Left renal cortex interstitium (tissue), 4 donors: ENCODE results near the gene SYT7. TPM values are rescaled to one million over a fixed set of nuclear protein-coding genes. Genes with fewer than 3 reads are reported as not detected.

Source experiments
- DNase-seq, 4 donors: peaks; one replicate each; pipeline ENCODE4 v3.0.0-alpha.2; 2013; ENCODE audit warnings: low read depth in 4 of 4, low spot score in 2 of 4, missing footprints in 1 of 4
- polyA plus RNA-seq, 4 donors: library from polyadenylated mRNA; unstranded; fragments of 120-200 nt; gene quantifications; one replicate each; pipeline ENCODE4 v1.2.1, GENCODE V29; 2013; ENCODE audit not compliant: insufficient read length in 4 of 4

Gene SYT7
- polyA plus RNA-seq, 4 donors, result 4.9 to 7.1 (median 6.0) TPM

DNA sequence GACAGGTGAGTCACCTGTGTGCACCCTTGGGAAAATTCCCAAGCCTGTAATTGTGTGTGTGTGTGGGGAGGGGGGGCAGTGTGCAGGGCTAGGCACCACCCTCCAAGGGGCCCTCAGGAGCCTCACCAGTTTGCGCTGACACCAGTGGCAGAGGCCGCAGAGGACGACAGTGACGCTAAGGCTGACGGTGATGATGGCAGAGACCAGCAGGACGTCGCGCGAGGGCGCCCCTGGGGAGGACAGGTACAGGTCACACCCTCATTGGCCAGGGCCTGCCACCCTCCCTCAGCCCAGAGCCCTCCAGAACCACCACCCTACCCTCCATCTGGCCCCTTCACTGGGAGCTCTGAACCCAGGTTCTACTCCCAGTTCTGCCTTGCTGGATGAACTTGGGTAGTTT, 24.9 kb downstream of the SYT7 start:
- no peak for DNase-seq

DNA sequence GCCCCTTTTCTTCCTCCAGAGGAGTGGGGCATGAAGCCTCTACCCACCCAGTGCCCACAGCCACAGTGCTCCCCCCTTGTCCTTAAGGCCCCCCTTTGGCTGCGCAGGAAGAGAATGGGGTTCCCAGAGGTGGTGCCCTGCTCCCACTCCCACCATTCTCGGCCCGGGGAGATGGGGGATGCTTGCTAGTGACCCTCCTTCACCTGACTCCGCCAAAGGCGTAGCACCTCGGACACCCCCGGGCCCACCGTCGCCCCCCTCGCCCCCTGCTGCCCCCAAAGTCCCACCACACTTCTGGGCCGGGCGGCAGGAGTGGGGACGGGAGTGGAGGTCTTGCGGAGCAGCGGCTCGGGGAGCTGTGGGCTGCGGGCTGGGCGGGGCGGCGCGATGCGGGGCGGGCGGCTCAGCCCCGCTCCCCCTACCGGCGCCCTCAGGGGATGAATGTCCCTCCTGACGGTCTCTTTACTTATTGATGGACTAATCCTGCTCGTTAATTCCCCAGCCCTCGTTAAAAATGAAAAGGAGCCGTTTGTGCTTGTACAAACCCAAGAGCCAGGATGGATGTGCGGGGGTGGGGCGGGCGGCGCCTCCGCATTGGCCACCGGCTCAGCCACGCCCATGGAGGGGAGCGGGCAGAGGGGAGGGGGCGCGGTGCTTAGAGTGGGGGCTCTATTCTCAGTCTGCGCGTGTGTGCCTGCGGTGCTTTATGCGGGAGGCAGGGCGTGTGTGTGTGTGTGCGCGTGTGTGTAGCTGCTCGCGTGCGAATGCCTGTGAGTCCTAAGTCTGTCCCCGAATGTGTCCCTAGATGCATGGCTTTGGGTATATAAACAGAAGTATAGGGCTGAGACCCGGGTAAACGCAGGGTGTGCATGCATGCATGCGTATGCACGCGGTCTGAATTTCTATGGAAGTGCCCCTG, 25.6 kb downstream of the SYT7 start:
- no peak for DNase-seq

DNA sequence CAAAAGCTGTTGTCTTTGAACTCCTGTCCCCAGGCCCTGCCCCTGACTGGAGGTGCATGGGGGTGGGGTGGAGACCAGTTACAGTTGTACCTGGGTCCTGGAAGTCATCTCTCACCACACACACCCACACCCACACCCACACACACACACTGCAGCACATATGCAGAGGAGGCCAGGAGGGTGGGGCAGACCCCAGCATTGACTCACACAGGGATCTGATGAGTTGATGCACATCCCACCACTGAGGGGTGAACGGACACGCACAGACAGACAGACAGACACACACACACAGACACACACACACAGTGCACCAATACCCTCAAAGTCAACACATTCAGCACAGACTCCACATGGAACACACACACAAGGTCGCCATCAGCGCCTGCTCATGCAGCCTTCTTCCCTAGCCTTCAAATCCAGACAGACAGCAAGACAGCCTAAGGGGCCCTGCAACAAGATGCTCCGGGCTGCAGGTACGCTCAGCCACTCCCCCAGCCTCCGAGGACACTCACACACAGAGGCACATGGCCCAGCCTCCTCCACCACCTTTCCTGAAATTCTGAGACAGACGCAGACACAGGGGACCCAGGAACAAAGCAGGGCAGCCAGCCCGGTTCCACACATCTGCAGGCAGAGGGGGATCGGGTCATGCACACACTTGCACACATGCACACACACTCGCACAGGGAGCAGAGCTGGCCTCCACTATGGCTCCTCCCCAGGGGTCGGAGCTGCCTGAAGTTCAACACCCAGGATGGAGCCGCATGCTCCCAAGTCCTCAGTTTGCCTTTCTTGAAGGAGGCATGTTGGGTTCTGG, 26.5 kb downstream of the SYT7 start:
- DNase-seq, result no peak

DNA sequence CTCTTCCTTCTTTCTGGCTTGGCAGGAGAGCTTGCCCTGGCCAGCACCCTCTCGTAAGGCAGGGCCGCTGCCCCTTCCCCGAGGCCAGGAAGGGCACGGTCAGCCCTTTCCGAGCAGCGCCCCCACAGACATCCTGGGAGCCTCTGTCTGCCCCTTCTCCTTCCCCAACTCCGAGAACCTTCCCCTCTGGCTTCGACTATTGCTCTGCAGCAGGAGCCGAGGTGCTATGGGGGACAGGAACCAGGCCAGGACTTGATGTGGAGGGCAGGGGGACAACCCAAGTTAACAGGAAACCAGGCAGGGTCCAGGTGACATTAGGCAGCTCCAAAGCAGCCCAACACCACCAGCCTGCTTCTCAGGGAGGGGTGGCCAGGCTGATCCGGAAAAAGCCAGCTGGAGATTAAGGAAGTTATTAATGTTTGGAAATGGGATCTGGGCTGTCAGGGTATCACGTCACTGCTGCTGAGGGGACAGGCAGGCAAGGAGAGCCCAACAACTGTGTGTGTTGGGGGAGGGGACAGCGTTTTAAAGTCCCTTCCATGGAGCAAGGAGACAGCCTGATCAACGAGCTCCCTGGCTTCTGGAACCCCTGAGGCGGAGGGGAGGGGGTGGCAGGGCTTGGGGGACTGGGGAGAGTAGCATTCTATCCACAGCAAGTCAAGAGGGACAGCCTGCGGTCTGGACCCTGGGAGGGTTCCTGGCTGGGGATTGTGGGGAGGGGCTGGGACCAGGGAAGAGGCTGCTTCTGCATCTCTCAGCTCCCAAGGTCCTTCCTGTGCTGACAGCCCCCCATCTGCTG, 27.3 kb downstream of the SYT7 start:
- no peak for DNase-seq

DNA sequence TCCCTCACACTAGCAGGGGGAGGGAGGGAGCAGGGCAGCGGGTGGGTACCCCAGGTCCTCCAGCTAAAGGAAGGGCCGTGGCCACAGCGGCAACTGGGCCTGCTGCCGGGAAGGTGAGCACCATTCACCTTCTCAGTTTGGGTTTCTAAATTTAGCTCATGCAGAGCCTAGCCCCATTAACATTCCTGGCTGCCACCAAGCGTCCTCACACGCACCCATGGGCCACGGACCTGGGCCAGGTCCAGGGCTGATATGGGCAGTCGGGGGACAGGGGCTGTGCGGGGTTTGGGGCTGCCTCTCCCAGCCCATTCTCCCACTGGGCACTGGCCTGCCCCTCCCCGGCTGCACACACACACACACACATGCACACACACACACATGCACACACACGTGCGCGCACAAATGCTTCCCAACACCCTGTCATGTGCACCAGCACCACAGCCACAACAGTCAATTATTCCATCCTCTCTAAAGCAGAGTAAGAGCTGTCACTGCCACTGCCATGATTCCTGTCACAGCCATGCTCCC, 28.7 kb downstream of the SYT7 start:
- no peak for DNase-seq

DNA sequence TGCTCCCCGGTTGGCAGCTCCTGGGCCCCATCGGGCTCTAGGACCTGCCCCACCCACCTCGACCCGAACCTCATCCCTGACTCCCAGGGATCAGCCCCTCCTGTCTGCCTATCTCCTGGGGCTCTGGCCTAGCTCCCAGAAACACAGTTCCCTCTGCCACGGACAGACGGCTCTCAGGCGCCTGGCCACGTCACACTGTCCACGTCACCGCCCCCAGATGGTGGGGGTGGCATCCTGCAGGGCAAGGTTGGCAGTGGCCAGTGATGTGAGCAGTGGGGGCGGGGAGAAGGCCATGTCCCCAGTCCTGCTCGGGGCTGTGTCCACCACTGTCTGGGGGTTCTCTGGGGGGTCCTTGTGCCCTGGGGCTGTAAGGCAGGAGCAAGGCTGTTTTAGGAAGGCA, 29.2 kb downstream of the SYT7 start:
- no peak for DNase-seq

DNA sequence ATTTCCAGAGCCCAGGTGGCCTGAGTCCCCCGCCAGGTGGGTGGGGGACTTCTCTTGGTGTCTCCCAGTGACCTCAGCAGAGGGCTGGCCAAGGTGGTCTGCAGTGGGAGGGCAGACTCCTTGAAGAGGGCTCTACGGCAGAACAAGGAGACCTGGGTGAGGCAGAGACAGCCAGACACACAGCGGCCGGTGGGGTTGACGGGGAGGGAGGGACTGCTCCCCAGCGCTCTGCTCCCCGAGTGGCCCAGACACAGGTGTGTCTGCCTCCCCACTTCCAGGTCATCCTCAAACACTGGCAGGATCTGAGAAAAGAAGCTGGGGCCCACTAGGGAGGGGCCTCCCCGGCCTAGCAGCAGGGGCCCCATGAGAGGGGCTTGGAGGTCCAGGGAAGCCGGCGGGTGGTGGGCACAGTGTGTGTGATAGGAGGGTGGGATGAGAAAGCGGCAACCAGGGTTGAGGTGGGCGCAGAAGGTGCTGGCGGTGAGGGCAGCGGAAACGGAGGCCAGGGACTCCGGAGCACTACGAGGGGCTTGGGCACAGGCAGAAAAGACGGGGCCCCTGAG, 30.1 kb downstream of the SYT7 start:
- DNase-seq, result no peak

DNA sequence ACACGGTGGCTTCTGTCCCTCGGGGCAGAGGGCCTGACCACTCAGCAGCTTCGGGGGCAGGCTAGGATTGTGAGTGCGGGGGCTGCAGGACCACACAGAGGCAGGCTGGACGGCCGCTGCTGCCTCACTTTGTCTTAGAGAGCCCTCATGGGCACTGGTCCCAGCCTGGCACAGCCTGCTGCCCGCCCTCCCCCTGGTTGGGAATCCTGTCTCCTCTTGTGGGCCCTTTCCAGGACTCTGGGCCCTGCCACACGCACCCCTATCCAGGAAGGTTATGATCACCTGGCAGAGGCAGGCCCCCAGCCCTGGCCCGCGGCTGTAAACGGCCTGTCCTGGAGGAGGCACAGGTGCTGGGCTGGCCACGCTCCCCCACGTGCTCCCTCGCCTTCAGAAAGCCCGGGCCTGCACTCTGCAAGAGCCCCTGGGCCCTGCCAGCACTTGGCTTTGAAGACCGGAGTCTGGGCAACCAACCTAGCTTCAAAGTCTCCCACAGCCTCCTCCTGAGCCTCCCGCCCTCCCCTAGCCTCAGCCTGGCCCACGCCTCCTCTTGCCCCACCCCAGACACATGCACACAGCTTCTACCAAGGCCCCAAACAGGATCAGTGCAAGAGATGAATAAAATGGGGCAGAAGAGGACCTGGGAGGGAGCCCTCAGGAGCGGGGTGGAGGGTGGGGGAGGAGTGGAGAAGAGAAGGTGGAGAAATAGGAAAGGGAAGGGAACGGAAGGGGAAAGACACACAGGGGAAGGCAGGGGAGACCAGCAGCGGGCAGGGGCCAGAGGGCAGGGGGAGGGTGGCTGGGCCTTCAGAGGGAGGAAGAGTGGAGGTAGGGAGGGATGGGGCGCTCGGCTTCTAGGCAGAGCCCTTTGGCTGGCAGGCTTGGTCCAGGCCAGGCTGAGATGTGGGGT, 31.0 kb downstream of the SYT7 start:
- DNase-seq, result no peak

DNA sequence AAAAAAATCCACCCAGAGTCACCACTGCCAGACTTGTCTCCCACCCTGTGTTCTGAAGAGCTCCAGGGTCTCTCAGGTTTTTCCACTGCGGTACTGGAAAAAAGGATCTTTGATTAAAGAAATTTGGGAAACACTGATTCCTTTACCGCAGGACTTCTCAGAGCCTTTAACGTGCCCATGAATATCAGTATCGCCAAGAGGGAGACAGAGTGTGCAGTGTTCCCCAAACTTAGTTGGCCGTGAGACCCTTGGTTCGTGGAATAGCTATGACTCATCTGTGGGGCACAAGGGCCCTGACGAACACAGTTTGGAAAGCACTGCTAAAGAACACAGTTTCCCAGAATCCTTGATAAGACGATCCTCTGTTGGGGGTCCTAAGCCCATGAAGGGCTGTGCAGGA, 31.7 kb downstream of the SYT7 start:
- DNase-seq, result no peak

DNA sequence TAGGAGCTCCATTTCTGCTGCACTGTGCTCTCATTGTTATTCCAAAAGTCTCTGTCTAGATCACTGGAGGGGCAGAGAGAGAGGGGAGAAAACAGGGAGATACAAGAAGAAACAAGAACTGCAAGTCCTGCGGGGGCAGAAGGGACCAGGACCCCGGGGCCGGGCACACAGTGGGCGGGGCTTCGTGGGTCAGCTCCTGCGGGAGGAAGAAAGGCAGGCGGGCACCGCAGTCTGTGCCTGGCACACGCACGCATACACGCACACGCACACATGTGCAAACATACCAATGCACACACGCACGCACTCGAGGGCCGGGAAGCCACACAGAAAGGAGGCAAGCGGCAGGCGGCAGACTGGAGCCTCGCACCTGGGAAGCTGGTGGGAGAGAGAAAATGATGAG, 33.6 kb downstream of the SYT7 start:
- no peak for DNase-seq

DNA sequence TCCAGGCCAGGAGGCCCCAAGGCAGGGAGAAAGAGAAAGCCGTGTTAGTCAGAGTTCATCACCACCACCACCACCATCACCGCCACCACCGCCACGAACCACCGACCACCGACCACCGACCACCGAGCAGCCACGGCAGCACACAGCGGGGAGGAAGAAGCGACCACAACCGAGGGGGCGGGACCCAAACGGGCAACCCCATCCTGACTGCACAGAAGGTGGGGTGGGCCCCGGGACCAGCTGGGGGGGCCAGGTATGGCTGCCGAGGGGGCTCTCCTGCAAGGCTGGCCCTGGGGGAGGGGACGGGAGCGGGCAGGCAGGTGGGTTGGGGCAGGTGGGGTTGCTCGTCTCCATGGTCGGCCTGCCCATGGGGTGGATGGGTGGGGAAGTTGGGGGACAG, 34.2 kb downstream of the SYT7 start:
- no peak for DNase-seq

DNA sequence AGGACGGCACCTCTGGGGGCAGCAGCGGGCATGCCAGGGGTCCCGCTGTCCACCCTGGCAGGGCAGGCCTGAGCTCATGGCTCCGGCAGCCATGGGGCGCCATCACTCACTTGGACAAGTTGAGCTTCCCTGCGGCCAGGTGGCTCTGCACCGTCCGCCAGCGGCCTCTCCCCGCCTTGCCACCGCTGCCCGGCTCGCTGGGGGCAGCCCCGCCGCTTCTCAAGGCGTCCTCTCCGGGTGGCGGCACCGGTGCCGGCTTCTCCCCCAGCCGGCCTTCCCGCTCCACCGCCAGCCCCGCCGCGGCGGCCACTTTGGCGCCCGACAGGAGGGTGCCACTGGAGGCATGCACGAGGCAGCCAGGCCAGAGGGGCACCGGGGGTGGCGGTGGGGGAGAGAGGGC, 35.0 kb downstream of the SYT7 start:
- DNase-seq, result no peak

DNA sequence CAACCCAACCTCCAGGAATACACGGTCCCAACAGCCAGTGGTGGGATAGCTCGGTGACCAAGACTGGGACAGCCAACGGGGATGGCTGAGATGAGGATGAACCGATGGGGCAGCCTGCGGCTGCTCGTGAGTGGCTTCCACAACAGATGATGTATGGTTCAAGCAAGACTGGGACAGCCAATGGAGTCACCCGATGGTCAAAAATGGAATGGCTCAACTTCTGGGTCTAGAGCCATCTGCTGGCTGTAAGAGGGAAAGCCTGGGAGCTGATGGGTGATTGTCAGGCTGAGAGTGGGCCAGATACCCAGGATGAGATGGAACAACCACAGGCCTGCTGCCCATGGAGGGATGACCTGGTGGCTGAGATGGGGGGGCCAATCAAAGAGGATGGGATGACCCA, 35.5 kb downstream of the SYT7 start:
- DNase-seq, result no peak

DNA sequence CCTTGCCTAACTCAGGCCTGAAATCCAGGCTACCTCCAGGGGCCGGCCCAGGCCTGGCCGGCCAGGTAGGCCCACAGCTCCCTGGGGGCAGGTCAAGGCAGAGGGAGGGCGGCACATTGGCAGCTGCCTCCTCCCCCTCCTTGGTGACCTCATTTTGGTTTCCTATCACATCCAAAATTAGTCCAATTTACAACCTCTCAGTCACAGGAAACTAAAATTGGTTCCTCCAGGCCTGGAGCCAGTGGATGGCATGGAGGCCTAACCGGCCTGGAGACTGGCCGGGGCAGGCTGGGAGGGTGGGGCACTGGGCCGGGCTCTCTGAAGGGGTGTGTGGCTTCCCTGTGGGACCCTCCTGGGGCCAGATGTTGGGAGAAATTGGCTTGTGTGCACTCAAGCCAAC, 36.4 kb downstream of the SYT7 start:
- no peak for DNase-seq

DNA sequence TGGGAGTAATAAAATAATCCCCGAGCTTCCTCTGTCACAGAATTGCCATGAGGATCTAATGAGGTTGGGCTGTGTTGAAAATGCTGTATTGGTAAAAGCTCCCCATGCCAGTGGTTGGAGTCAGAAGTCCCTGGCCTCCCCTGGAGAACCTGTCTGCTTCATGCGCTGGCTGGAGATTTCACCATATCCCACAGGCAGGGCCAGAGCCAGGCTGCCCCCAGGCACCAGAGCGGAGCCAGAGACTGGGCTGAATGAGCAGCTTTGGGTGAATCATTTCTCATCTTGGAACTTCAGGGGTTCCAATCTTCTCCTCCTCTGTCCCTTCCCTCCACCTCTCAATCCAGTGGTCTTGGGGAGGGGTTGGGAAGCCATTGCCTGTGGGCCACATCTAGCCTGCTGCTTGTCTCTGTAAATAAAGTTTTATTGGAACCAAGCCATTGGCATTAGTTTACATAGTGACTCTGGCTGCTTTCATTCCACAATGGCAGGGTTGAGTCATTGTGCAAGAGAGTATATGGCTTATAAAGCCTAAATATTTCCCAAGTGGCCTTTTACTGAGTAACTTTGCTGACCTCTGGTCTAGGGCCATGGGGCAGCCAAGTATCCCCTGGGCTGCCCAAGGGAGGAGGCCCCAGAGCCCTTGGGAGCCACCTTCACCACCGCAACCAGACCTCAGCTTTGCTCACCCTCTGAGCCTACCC, 37.1 kb downstream of the SYT7 start:
- DNase-seq, result no peak

DNA sequence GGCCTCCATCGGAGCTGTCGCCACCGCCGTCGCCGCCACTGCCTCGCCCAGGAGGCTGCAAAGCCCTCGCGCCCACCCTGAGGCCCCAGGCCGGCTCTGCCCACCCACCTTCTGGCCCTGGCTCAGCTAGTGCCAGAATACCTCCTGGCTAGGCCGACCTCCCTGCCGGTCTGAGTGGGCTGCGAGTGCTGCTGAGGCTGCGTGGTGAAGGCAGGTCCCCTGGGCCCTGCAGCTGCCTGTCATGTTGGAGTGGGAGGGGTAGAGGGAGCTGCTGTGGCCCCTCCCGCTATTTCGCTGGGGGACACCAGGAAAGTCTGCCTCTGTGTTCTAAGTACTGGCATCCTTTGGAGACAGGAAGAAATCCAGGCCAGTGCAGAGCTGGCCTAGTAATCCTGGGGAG, 38.2 kb downstream of the SYT7 start:
- no peak for DNase-seq

DNA sequence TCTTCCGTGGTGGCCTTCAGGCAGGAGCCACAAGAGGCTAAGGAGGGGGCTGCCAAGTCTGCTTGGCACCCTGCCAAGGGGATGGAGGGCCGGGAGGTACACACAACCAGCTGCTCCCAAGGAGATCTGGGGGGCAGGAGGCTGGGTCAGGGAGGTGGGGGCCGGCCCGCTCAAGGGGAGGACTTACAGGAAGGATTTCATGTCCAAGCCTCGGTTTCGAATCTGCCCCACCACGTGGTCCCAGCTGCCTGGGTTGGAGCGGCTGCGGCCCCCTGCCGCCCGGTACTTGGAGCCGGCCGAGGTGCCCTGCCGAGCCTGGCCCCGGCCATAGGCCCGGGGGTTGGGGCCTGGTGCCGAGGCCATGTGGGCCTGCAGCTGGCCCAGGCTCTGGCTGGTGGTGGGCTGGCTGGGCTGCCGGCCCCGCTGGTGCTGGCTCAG, 38.8 kb downstream of the SYT7 start:
- DNase-seq, result no peak

DNA sequence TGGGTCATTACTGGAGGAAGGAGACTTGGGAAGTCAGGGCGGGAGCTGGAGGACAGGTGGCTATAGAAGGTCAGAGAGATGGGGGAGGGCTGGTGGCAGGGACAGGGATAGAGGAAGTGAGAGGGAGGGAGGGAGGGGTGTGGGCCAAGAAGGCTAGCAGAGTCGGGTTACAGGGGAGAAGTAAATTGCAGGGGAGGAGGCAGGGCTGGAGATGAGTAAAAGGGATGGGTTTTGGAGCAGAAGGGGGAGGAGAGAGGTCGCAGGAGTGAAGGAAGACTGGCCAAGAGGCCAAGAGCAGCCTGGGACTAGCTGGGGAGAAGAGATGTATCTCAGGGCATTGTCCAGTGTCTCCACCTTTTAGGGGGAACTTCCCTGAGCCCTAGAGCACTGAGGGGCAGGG, 39.3 kb downstream of the SYT7 start:
- no peak for DNase-seq

DNA sequence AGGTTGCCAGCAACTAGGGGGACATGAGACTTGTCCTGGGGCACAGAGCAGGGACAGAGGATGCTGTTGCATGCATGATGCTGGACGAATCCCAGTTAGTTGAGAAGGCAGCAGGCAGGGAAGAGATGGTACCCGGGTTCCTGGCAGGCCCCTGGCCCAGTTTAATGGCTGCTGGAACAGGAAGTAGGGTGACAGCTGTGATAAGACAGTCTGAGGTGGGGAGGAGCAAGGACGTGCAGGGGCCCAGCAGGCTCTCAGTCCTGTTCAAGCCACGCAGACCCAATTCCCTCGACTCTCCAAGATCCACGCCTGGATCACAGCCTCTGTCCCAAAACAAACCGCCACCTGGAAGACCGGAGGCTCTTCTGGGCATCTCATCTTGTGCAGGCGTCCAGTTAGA, 40.3 kb downstream of the SYT7 start:
- DNase-seq, result no peak
